IMR-90 (cell line): ENCODE data around the gene TBRG4. TPM values are rescaled to one million over a fixed set of nuclear protein-coding genes. Genes with fewer than 3 reads are reported as not detected.

Experiments
- ATAC-seq: fragments of 200-7000 bp; cut with Tn5 transposase; 2 replicates; pipeline ENCODE4 v1.9.1; 2020; ENCODE audit warnings: low read depth, mild to moderate bottlenecking, moderate library complexity
- BruUV-seq: library from RNA; stranded (reverse); fragments of 400-500 nt; replicated peaks from 2 replicates; lab custom pipeline; 2021; lab: Mats Ljungman, UMichigan
- CTCF ChIA-PET: fragments of 300-600 bp; formaldehyde crosslinking; extraction: SDS; loops from one replicate; lab custom pipeline; 2021; ENCODE audit warnings: antibody characterized with exemption; lab: Yijun Ruan, JAX
- POLR2A ChIA-PET: fragments of 300-600 bp; sonication (Branson Sonifier 250); formaldehyde crosslinking; loops from one replicate; lab custom pipeline; 2022; ENCODE audit warnings: antibody characterized with exemption; ENCODE audit not compliant: unreplicated experiment; lab: Charles Lee
- DNase-seq: peaks from one replicate; pipeline ENCODE4 v3.0.0; 2013
- H2AFZ ChIP-seq: replicated peaks from 2 replicates; pipeline ENCODE3; 2013; ENCODE audit warnings: low read length, mild to moderate bottlenecking; ENCODE audit not compliant: poor library complexity
- H2AK5ac ChIP-seq: 2 replicates; pipeline ENCODE4 v1.6.1; 2013; ENCODE audit warnings: low read depth, low read length, inconsistent platforms
- H2AK9ac ChIP-seq: replicated peaks from 2 replicates; pipeline ENCODE3; 2013; ENCODE audit warnings: mild to moderate bottlenecking, low read depth, low read length, moderate library complexity; ENCODE audit not compliant: poor library complexity
- H2BK120ac ChIP-seq: 2 replicates; pipeline ENCODE4 v1.6.1; 2013; ENCODE audit warnings: low read depth, low read length, inconsistent platforms
- H2BK15ac ChIP-seq: 3 replicates; pipeline ENCODE4 v1.6.1; 2013; ENCODE audit warnings: low read depth, low read length, inconsistent platforms
- H2BK20ac ChIP-seq: 2 replicates; pipeline ENCODE4 v1.6.1; 2013; ENCODE audit warnings: low read depth, mild to moderate bottlenecking, inconsistent platforms, low read length, moderate library complexity
- H2BK5ac ChIP-seq: 2 replicates; pipeline ENCODE4 v1.6.1; 2013; ENCODE audit warnings: mild to moderate bottlenecking, low read depth, low read length, inconsistent platforms; ENCODE audit not compliant: poor library complexity, severe bottlenecking
- H3K14ac ChIP-seq: replicated peaks from 2 replicates; pipeline ENCODE4 v1.6.1; 2013; ENCODE audit warnings: low read depth, low read length, inconsistent platforms
- H3K18ac ChIP-seq: 2 replicates; pipeline ENCODE4 v1.6.1; 2013; ENCODE audit warnings: low read depth, low read length, control low read depth
- H3K23ac ChIP-seq: 2 replicates; pipeline ENCODE4 v1.6.1; 2013; ENCODE audit warnings: low read depth, low read length, inconsistent platforms
- H3K27ac ChIP-seq: 2 replicates; pipeline ENCODE4 v1.5.1; 2013; ENCODE audit warnings: mild to moderate bottlenecking, control low read depth, low read length; ENCODE audit not compliant: insufficient read depth
- H3K27me3 ChIP-seq: 2 replicates; pipeline ENCODE4 v1.6.1; 2013; ENCODE audit warnings: low read length; ENCODE audit not compliant: control insufficient read depth, insufficient read depth
- H3K36me3 ChIP-seq: 2 replicates; pipeline ENCODE4 v1.6.1; 2013; ENCODE audit warnings: low read length, mixed read lengths; ENCODE audit not compliant: control insufficient read depth, insufficient read depth
- H3K4ac ChIP-seq: 2 replicates; pipeline ENCODE4 v1.6.1; 2013; ENCODE audit warnings: low read depth, low read length, inconsistent platforms
- H3K4me1 ChIP-seq: 2 replicates; pipeline ENCODE4 v1.6.1; 2013; ENCODE audit warnings: low read length, mixed read lengths; ENCODE audit not compliant: control insufficient read depth, insufficient read depth
- H3K4me2 ChIP-seq: 2 replicates; pipeline ENCODE4 v1.6.1; 2013; ENCODE audit warnings: low read depth, mild to moderate bottlenecking, control low read depth, low read length, moderate library complexity
- H3K4me3 ChIP-seq: 2 replicates; pipeline ENCODE4 v1.5.1; 2013; ENCODE audit warnings: low read depth, mild to moderate bottlenecking, control low read depth, low read length, moderate library complexity; ENCODE audit not compliant: insufficient read depth
- H3K56ac ChIP-seq: 2 replicates; pipeline ENCODE4 v1.6.1; 2013; ENCODE audit warnings: low read length, inconsistent platforms; ENCODE audit not compliant: insufficient read depth; ENCODE audit errors: extremely low read depth
- H3K79me1 ChIP-seq, 2 experiments: 2 replicates each; pipeline ENCODE4 v1.6.1; 2013; ENCODE audit warnings: low read length in 2 of 2, inconsistent platforms in 1 of 2, low read depth in 1 of 2
- H3K9ac ChIP-seq: 2 replicates; pipeline ENCODE4 v1.6.1; 2013; ENCODE audit warnings: low read depth, low read length, control low read depth
- H3K9me1 ChIP-seq: 2 replicates; pipeline ENCODE4 v1.6.1; 2013; ENCODE audit warnings: low read length, inconsistent platforms; ENCODE audit not compliant: insufficient read depth
- H3K9me3 ChIP-seq: 2 replicates; pipeline ENCODE4 v1.6.1; 2013; ENCODE audit warnings: low read length; ENCODE audit not compliant: control insufficient read depth, insufficient read depth
- H4K20me1 ChIP-seq: 2 replicates; pipeline ENCODE4 v1.6.1; 2013; ENCODE audit warnings: low read length, inconsistent platforms; ENCODE audit not compliant: insufficient read depth
- H4K5ac ChIP-seq: 2 replicates; pipeline ENCODE4 v1.6.1; 2013; ENCODE audit warnings: mild to moderate bottlenecking, low read depth, low read length, control low read depth
- H4K8ac ChIP-seq, 2 experiments: 2 replicates each; pipeline ENCODE4 v1.6.1; 2013; ENCODE audit warnings: low read depth in 2 of 2, low read length in 2 of 2, control low read depth in 1 of 2, inconsistent platforms in 1 of 2
- H4K91ac ChIP-seq: 2 replicates; pipeline ENCODE4 v1.6.1; 2013; ENCODE audit warnings: low read depth, low read length, inconsistent platforms; ENCODE audit not compliant: insufficient read depth
- CEBPB ChIP-seq: IDR thresholded peaks from 2 replicates; pipeline ENCODE4 v1.6.1; 2012; ENCODE audit warnings: low read depth, low read length, improper control_type of control experiment
- ELK1 ChIP-seq: fragments of 150-350 bp; IDR thresholded peaks from 2 replicates; pipeline ENCODE4 v1.6.1; 2016; ENCODE audit warnings: low read depth, mild to moderate bottlenecking, low read length, moderate library complexity, borderline replicate concordance
- FOS ChIP-seq: fragments of 150-350 bp; IDR thresholded peaks from 2 replicates; pipeline ENCODE4 v1.6.1; 2016; ENCODE audit warnings: low read depth, low read length
- MAFK ChIP-seq: IDR thresholded peaks from 2 replicates; pipeline ENCODE4 v1.6.1; 2012; ENCODE audit warnings: low read depth, low read length, improper control_type of control experiment
- MXI1 ChIP-seq: IDR thresholded peaks from 2 replicates; pipeline ENCODE4 v1.6.1; 2012; ENCODE audit warnings: low read depth, mild to moderate bottlenecking, low read length, moderate library complexity, borderline replicate concordance
- NFE2L2 ChIP-seq: fragments of 150-350 bp; IDR thresholded peaks from 2 replicates; pipeline ENCODE4 v1.6.1; 2016; ENCODE audit warnings: low read depth, mild to moderate bottlenecking, low read length
- POLR2A ChIP-seq: IDR thresholded peaks from 2 replicates; pipeline ENCODE4 v1.6.1; 2012; ENCODE audit warnings: mild to moderate bottlenecking, low read depth, low read length
- RAD21 ChIP-seq: IDR thresholded peaks from 2 replicates; pipeline ENCODE4 v1.6.1; 2012; ENCODE audit warnings: low read length, improper control_type of control experiment
- RCOR1 ChIP-seq: IDR thresholded peaks from 2 replicates; pipeline ENCODE4 v1.6.1; 2012; ENCODE audit warnings: mild to moderate bottlenecking, low read length, improper control_type of control experiment; ENCODE audit not compliant: insufficient replicate concordance
- RFX5 ChIP-seq: IDR thresholded peaks from 2 replicates; pipeline ENCODE4 v1.8.0; 2012; ENCODE audit warnings: low read depth, mild to moderate bottlenecking, low read length, moderate library complexity
- SMC3 ChIP-seq: fragments of 150-350 bp; IDR thresholded peaks from 2 replicates; pipeline ENCODE4 v1.6.1; 2016; ENCODE audit warnings: low read depth, mild to moderate bottlenecking, antibody characterized with exemption, low read length, moderate library complexity
- USF2 ChIP-seq: fragments of 150-350 bp; IDR thresholded peaks from 2 replicates; pipeline ENCODE4 v1.6.1; 2017; ENCODE audit warnings: mild to moderate bottlenecking, antibody characterized with exemption, low read length, low read depth
- WGBS, 2 experiments: methylation state at CpG; one replicate each; pipeline versions ENCODE4 v1.1.5 to v1.1.7; 2013; ENCODE audit warnings: missing lambda C conversion rate in 2 of 2; ENCODE audit not compliant: insufficient read length in 1 of 2; ENCODE audit errors: extremely low coverage in 2 of 2; 5-methylcytosine and 5-hydroxymethylcytosine counted together
- dilution Hi-C: fragments of 300-500 bp; cut with HindIII; formaldehyde crosslinking; loops from one replicate; pipeline ENCODE4 v1.14.3; 2018; ENCODE audit warnings: low sequenced_read_pairs; ENCODE audit not compliant: unreplicated experiment
- in situ Hi-C: fragments of 300-500 bp; cut with MboI; formaldehyde crosslinking; loops from 3 replicates; pipeline ENCODE4 v1.14.3; 2019; ENCODE audit warnings: low sequenced_read_pairs, inconsistent platforms, mixed read lengths
- intact Hi-C: fragments of 100-400 bp; cut with micrococcal nuclease; formaldehyde crosslinking; loops from 2 replicates; pipeline ENCODE4 v1.10.0; 2022
- polyA plus RNA-seq, 3 experiments: library from polyadenylated mRNA; depleted of rRNA; stranded (reverse); fragments of >200 nt; gene quantifications; 2 replicates each; pipeline ENCODE4 v1.2.3, GENCODE V29; 2012; ENCODE audit warnings: low replicate concordance in 1 of 3
- total RNA-seq: library from RNA; depleted of rRNA; stranded (reverse); fragments of >200 nt; gene quantifications from 2 replicates; pipeline ENCODE4 v1.2.3, GENCODE V29; 2012

TBRG4 gene
- total and polyA plus RNA-seq, 2 of the 4 experiments (the other 2 are of a cell fraction), result 71.6 to 77.6 TPM

- Histone ChIP-seq H3K14ac (no peak overlapping the region), H3K27ac (no peak overlapping the region), H3K56ac (no peak overlapping the region), H4K91ac (no peak overlapping the region), H2AK9ac (no peak overlapping the region), H3K27me3 (no peaks in the 10 kb centered on the region), H3K4me3 (no peak overlapping the region), H3K4me2 (no peak overlapping the region), H2BK5ac (no peak overlapping the region), H3K23ac (no peak overlapping the region), H2BK20ac (no peak overlapping the region), H3K79me1 (peaks cover 6 to 34% of the 10 kb centered on the region in 2 experiments), H4K20me1 (peaks cover 7% of the 10 kb centered on the region), H3K18ac (no peak overlapping the region), H3K9me1 (peaks cover 4% of the 10 kb centered on the region; the same call in 1 of the 2 replicates), H2AK5ac (no peak overlapping the region), H3K36me3 (peaks cover 70% of the 10 kb centered on the region), H2BK120ac (no peak overlapping the region), H4K8ac (no peak overlapping the region), H3K4me1 (no peaks in the 10 kb centered on the region), H3K4ac (no peak overlapping the region), H4K5ac (no peak overlapping the region), H3K9ac (no peak overlapping the region), H3K9me3 (no peaks in the 10 kb centered on the region), H2AFZ (no peak overlapping the region), H2BK15ac (no peak overlapping the region)
- no CpG with 5 or more reads among the region's 1 CpG for WGBS, 2 experiments
- no peak for ATAC-seq
- dilution Hi-C loops (no loop called here), in situ Hi-C loops (no loop called here), intact Hi-C loops (no loop called here)
- no TSS peak for BruUV-seq
- CTCF ChIA-PET, result interaction anchor here (0.6 kb wide), 1 partner anchor 18 kb away, joined by 3 read pairs; no protein-coding TSS in a partner anchor
- TF ChIP-seq MAFK (no peak), RAD21 (no peak), ELK1 (no peak), POLR2A (no peak), NFE2L2 (no peak), FOS (no peak), SMC3 (no peak), USF2 (no peak), RCOR1 (no peak), RFX5 (no peak), MXI1 (no peak), CEBPB (no peak)
- no peak for DNase-seq
- POLR2A ChIA-PET, result no interaction called here
These were observed 41.2 kb downstream of the TBRG4 start for GRCh38 chr7:45070254-45070642.
